Fibroblast of lung (primary cell): ENCODE results near the gene DOK6. TPM values are rescaled to one million over a fixed set of nuclear protein-coding genes. Genes with fewer than 3 reads are reported as not detected.

Experiments
- DNase-seq, 2 donors: peaks; one replicate each; pipeline versions ENCODE4 v3.0.0 to v3.0.0-alpha.2; 2010; ENCODE audit warnings: low read depth in 2 of 2
- H2AFZ ChIP-seq: 2 replicates; pipeline ENCODE4 v1.5.1; 2012; ENCODE audit warnings: low read length, control low read depth, inconsistent platforms
- H3K27ac ChIP-seq: 2 replicates; pipeline ENCODE4 v1.5.1; 2011; ENCODE audit warnings: low read length, control low read depth; ENCODE audit not compliant: insufficient read depth
- H3K27me3 ChIP-seq: 2 replicates; pipeline ENCODE4 v1.5.1; 2011; ENCODE audit warnings: mild to moderate bottlenecking, low read length; ENCODE audit not compliant: control insufficient read depth, insufficient read depth
- H3K36me3 ChIP-seq: 2 replicates; pipeline ENCODE4 v1.5.1; 2011; ENCODE audit warnings: low read length; ENCODE audit not compliant: control insufficient read depth, insufficient read depth
- H3K4me1 ChIP-seq: 2 replicates; pipeline ENCODE4 v1.5.1; 2011; ENCODE audit warnings: low read length; ENCODE audit not compliant: control insufficient read depth, insufficient read depth; ENCODE audit errors: extremely low read depth
- H3K4me2 ChIP-seq: 2 replicates; pipeline ENCODE4 v1.5.1; 2011; ENCODE audit warnings: low read length, control low read depth; ENCODE audit not compliant: insufficient read depth; ENCODE audit errors: extremely low read depth
- H3K4me3 ChIP-seq, 4 experiments: fragments of 200-600 bp in 1 of 4; sonication (generic) in 1 of 4; replicated peaks in 1 of 4; 2 replicates each; pipeline ENCODE4 v1.5.1; 2011 to 2016; ENCODE audit warnings: low read length in 4 of 4, low read depth in 3 of 4, mild to moderate bottlenecking in 3 of 4, control low read depth in 2 of 4, inconsistent platforms in 1 of 4, mixed read lengths in 1 of 4; ENCODE audit not compliant: insufficient read depth in 1 of 4; ENCODE audit errors: control extremely low read depth in 1 of 4
- H3K79me2 ChIP-seq: 2 replicates; pipeline ENCODE4 v1.5.1; 2012; ENCODE audit warnings: mild to moderate bottlenecking, low read length, inconsistent platforms; ENCODE audit not compliant: control insufficient read depth, insufficient read depth
- H3K9ac ChIP-seq: 2 replicates; pipeline ENCODE4 v1.5.1; 2011; ENCODE audit warnings: mild to moderate bottlenecking, low read length, control low read depth; ENCODE audit not compliant: insufficient read depth
- H3K9me3 ChIP-seq: 2 replicates; pipeline ENCODE4 v1.5.1; 2012; ENCODE audit warnings: low read depth, low read length; ENCODE audit not compliant: control insufficient read depth, insufficient read depth
- H4K20me1 ChIP-seq: 2 replicates; pipeline ENCODE4 v1.5.1; 2011; ENCODE audit warnings: low read length; ENCODE audit not compliant: control insufficient read depth, insufficient read depth; ENCODE audit errors: extremely low read depth
- CTCF ChIP-seq, 2 donors: IDR thresholded peaks in 1 of 2; conservative IDR thresholded peaks in 1 of 2; 1 replicate in 1 of 2; 2 replicates in 1 of 2; pipeline ENCODE4 v1.5.1; 2011 to 2012; ENCODE audit warnings: low read length in 2 of 2, control low read depth in 1 of 2, inconsistent platforms in 1 of 2, low read depth in 1 of 2, mild to moderate bottlenecking in 1 of 2
- EZH2 ChIP-seq: IDR thresholded peaks from 2 replicates; pipeline ENCODE4 v1.5.1; 2012; ENCODE audit warnings: low read length, control low read depth, mild to moderate bottlenecking; ENCODE audit errors: missing control alignments
- polyA plus RNA-seq, 2 donors: library from polyadenylated mRNA; depleted of rRNA in 1 of 2; stranded (reverse) in 1 of 2; unstranded in 1 of 2; fragments of >200 nt; gene quantifications; 2 replicates each; pipeline ENCODE4 v1.2.1, GENCODE V29; 2011 to 2012; ENCODE audit warnings: missing spikeins in 1 of 2
- total RNA-seq: library from RNA; depleted of rRNA; stranded (reverse); fragments of >200 nt; gene quantifications from 2 replicates; pipeline ENCODE4 v1.2.1, GENCODE V29; 2014

The DOK6 gene
- total and polyA plus RNA-seq, 2 donors (not counting 1 experiment from before 2014, with no cell fraction given): 4.0 to 7.8 TPM

GRCh38 chr18:69843015-69843414 is 442.3 kb downstream of the DOK6 start:
- Histone ChIP-seq H3K4me2 (no peak overlapping the region), H3K9me3 (no peaks in the 10 kb centered on the region), H3K27ac (no peak overlapping the region), H3K79me2 (no peaks in the 10 kb centered on the region), H3K36me3 (no peaks in the 10 kb centered on the region), H4K20me1 (no peaks in the 10 kb centered on the region), H3K27me3 (no peaks in the 10 kb centered on the region), H3K4me1 (peaks cover 5% of the 10 kb centered on the region), H2AFZ (no peak overlapping the region), H3K9ac (no peak overlapping the region), H3K4me3 (no peak overlapping the region)
- no peak for DNase-seq
- TF ChIP-seq EZH2 (no peak), CTCF (conservative IDR thresholded peaks at IDR 0.05 in 1 of 2, IDR thresholded peaks at IDR 0.05 in 1 of 2; ENCODE audit: low read depth in 1 of 2, low read length in 2 of 2) (no peak)

GRCh38 chr18:69844656-69845055 is 444.0 kb downstream of the DOK6 start:
- H3K36me3 ChIP-seq: no peaks in the 10 kb centered on the region
- no peaks in the 10 kb centered on the region for H4K20me1 ChIP-seq
- TF ChIP-seq EZH2: no peak
- no peak for TF ChIP-seq CTCF (conservative IDR thresholded peaks at IDR 0.05 in 1 of 2, IDR thresholded peaks at IDR 0.05 in 1 of 2; ENCODE audit: low read depth in 1 of 2, low read length in 2 of 2)
- no peaks in the 10 kb centered on the region for H3K27me3 ChIP-seq
- H2AFZ ChIP-seq: no peak overlapping the region
- H3K4me2 ChIP-seq: no peak overlapping the region
- no peak overlapping the region for H3K4me3 ChIP-seq
- peaks cover 5% of the 10 kb centered on the region for H3K4me1 ChIP-seq
- no peak overlapping the region for H3K27ac ChIP-seq
- H3K79me2 ChIP-seq: no peaks in the 10 kb centered on the region
- DNase-seq: no peak
- H3K9ac ChIP-seq: no peak overlapping the region
- no peaks in the 10 kb centered on the region for H3K9me3 ChIP-seq

GRCh38 chr18:69845593-69846506 is 445.2 kb downstream of the DOK6 start:
- Histone ChIP-seq H3K9ac (no peak overlapping the region), H3K27ac (no peak overlapping the region), H3K27me3 (no peaks in the 10 kb centered on the region), H3K9me3 (no peaks in the 10 kb centered on the region), H3K4me2 (no peak overlapping the region), H3K4me1 (peaks cover 5% of the 10 kb centered on the region), H4K20me1 (no peaks in the 10 kb centered on the region), H3K4me3 (no peak overlapping the region), H3K79me2 (no peaks in the 10 kb centered on the region), H3K36me3 (no peaks in the 10 kb centered on the region), H2AFZ (no peak overlapping the region)
- TF ChIP-seq CTCF (conservative IDR thresholded peaks at IDR 0.05 in 1 of 2, IDR thresholded peaks at IDR 0.05 in 1 of 2; ENCODE audit: low read depth in 1 of 2, low read length in 2 of 2) (no peak), EZH2 (no peak)
- peak; percentile 15 to 87 for DNase-seq
